IPS-NIHi7 (cell line): ENCODE data around the gene SARNP.
"Not testable (repeated sequence)": the region's sequence is repeated elsewhere in the genome, so short reads cannot be mapped to it uniquely, and the experiment has no call there.

Experiments
- DNase-seq: peaks from one replicate; pipeline ENCODE4 v3.0.0; 2012; ENCODE audit warnings: mixed read lengths; ENCODE audit errors: extremely low spot score

The SARNP gene

GRCh38 chr12:55839345-55840140 is 22.0 kb upstream of the SARNP start:
- DNase-seq, result no peak

GRCh38 chr12:55838361-55838760 is 20.8 kb upstream of the SARNP start:
- DNase-seq, result no peak

GRCh38 chr12:55834400-55834799 is 16.9 kb upstream of the SARNP start:
- not testable (repeated sequence) for DNase-seq

GRCh38 chr12:55833056-55833455 is 15.5 kb upstream of the SARNP start:
- DNase-seq, result no peak

- no peak for DNase-seq
Observed at GRCh38 chr12:55831447-55831815, 13.9 kb upstream of the SARNP start.

- DNase-seq, result peak; percentile 68
Observed at GRCh38 chr12:55830601-55831446, 13.3 kb upstream of the SARNP start.

GRCh38 chr12:55829967-55830600 is 12.6 kb upstream of the SARNP start:
- peak; percentile 52 for DNase-seq

- DNase-seq, result no peak
Observed at GRCh38 chr12:55828357-55828756, 10.8 kb upstream of the SARNP start.

GRCh38 chr12:55827806-55828205 is 10.3 kb upstream of the SARNP start:
- no peak for DNase-seq

- no peak for DNase-seq
Observed at GRCh38 chr12:55824726-55825125, 7.2 kb upstream of the SARNP start.

GRCh38 chr12:55823419-55823818 is 5.9 kb upstream of the SARNP start:
- DNase-seq, result no peak

GRCh38 chr12:55822228-55822627 is 4.7 kb upstream of the SARNP start:
- peak; percentile 35 for DNase-seq

- no peak for DNase-seq
Observed at GRCh38 chr12:55820679-55821078, 3.2 kb upstream of the SARNP start.

- no peak for DNase-seq
Observed at GRCh38 chr12:55818886-55819285, 1.4 kb upstream of the SARNP start.

- DNase-seq, result no peak
Observed at GRCh38 chr12:55818140-55818728, 710 bp upstream of the SARNP start.

- no peak for DNase-seq
Observed at GRCh38 chr12:55816881-55817344, 611 bp downstream of the SARNP start.

- DNase-seq, result no peak
Observed at GRCh38 chr12:55815473-55815872, 2.1 kb downstream of the SARNP start.

- DNase-seq, result no peak
Observed at GRCh38 chr12:55814257-55814656, 3.3 kb downstream of the SARNP start.

GRCh38 chr12:55812088-55812487 is 5.4 kb downstream of the SARNP start:
- DNase-seq, result no peak

- no peak for DNase-seq
Observed at GRCh38 chr12:55809274-55809673, 8.2 kb downstream of the SARNP start.

GRCh38 chr12:55806982-55807381 is 10.5 kb downstream of the SARNP start:
- DNase-seq, result no peak

- no peak for DNase-seq
Observed at GRCh38 chr12:55797550-55797949, 20.0 kb downstream of the SARNP start.
